HEK293 (cell line): Measurements from ENCODE around the gene PRG3.

ENCODE experiments used
- CTCF ChIA-PET: fragments of 350-600 bp; formaldehyde crosslinking; extraction: SDS; loops from one replicate; lab custom pipeline; 2021; ENCODE audit warnings: antibody characterized with exemption; lab: Yijun Ruan, JAX
- POLR2A ChIA-PET: fragments of 300-600 bp; formaldehyde crosslinking; extraction: SDS; loops from one replicate; lab custom pipeline; 2020; ENCODE audit warnings: antibody characterized with exemption, inconsistent platforms; lab: Yijun Ruan, JAX
- H3K27ac ChIP-seq: fragments of 200-500 bp; sonication (Bioruptor generic); 2 replicates; pipeline ENCODE4 v1.5.1; 2014; ENCODE audit warnings: low read depth, low read length, control low read depth, inconsistent platforms; ENCODE audit errors: extremely low read depth
- H3K36me3 ChIP-seq, 2 experiments: fragments of 200-500 bp in 1 of 2; sonication (Bioruptor generic) in 1 of 2; 1 replicate in 1 of 2; 2 replicates in 1 of 2; pipeline ENCODE4 v1.5.1; 2014 to 2017; ENCODE audit warnings: inconsistent platforms in 2 of 2, low read length in 2 of 2; ENCODE audit not compliant: control insufficient read depth in 2 of 2, insufficient read depth in 1 of 2
- H3K4me1 ChIP-seq: fragments of 200-500 bp; sonication (Bioruptor generic); 2 replicates; pipeline ENCODE4 v1.5.1; 2014; ENCODE audit warnings: mild to moderate bottlenecking, low read length, inconsistent platforms; ENCODE audit not compliant: control insufficient read depth, insufficient read depth
- H3K4me3 ChIP-seq: 2 replicates; pipeline ENCODE4 v1.5.1; 2011; ENCODE audit warnings: low read depth, mild to moderate bottlenecking, control low read depth, low read length, moderate library complexity
- H3K9me3 ChIP-seq: fragments of 200-500 bp; sonication (Bioruptor generic); 2 replicates; pipeline ENCODE4 v1.5.1; 2014; ENCODE audit warnings: low read depth, low read length, inconsistent platforms; ENCODE audit not compliant: control insufficient read depth, insufficient read depth
- ATF2 ChIP-seq: fragments of 450-650 bp; formaldehyde crosslinking; IDR thresholded peaks from 2 replicates; pipeline ENCODE4 v1.5.1; 2016; ENCODE audit warnings: missing biosample characterization, missing genetic modification characterization, low read depth
- BCL11A ChIP-seq: fragments of 450-650 bp; formaldehyde crosslinking; IDR thresholded peaks from 2 replicates; pipeline ENCODE4 v1.5.1; 2016; ENCODE audit warnings: low read depth, missing biosample characterization, missing genetic modification characterization
- HIC1 ChIP-seq: fragments of 450-650 bp; formaldehyde crosslinking; IDR thresholded peaks from 2 replicates; pipeline ENCODE4 v1.5.1; 2016; ENCODE audit warnings: missing biosample characterization, missing genetic modification characterization
- INSM2 ChIP-seq: fragments of 450-650 bp; formaldehyde crosslinking; IDR thresholded peaks from 2 replicates; pipeline ENCODE4 v1.5.1; 2016; ENCODE audit warnings: missing biosample characterization, missing genetic modification characterization
- PATZ1 ChIP-seq: fragments of 450-650 bp; formaldehyde crosslinking; IDR thresholded peaks from 2 replicates; pipeline ENCODE4 v1.5.1; 2016; ENCODE audit warnings: missing biosample characterization, missing genetic modification characterization
- YY2 ChIP-seq: fragments of 450-650 bp; formaldehyde crosslinking; IDR thresholded peaks from 2 replicates; pipeline ENCODE4 v1.5.1; 2016; ENCODE audit warnings: missing biosample characterization, missing genetic modification characterization
- ZBTB11 ChIP-seq: fragments of 450-650 bp; formaldehyde crosslinking; conservative IDR thresholded peaks from 2 replicates; pipeline ENCODE4 v1.5.1; 2016; ENCODE audit warnings: low read depth, missing biosample characterization, missing genetic modification characterization
- ZBTB26 ChIP-seq: fragments of 450-650 bp; formaldehyde crosslinking; optimal IDR thresholded peaks from 2 replicates; pipeline ENCODE3; 2016; ENCODE audit warnings: missing biosample characterization, mild to moderate bottlenecking, missing genetic modification characterization
- ZNF174 ChIP-seq: fragments of 450-650 bp; formaldehyde crosslinking; IDR thresholded peaks from 2 replicates; pipeline ENCODE4 v1.5.0; 2017; ENCODE audit warnings: missing biosample characterization, mild to moderate bottlenecking, missing genetic modification characterization
- ZNF223 ChIP-seq: fragments of 450-650 bp; formaldehyde crosslinking; IDR thresholded peaks from 2 replicates; pipeline ENCODE4 v1.5.1; 2016; ENCODE audit warnings: missing biosample characterization, missing genetic modification characterization
- ZNF366 ChIP-seq: fragments of 450-650 bp; formaldehyde crosslinking; conservative IDR thresholded peaks from 2 replicates; pipeline ENCODE4 v1.5.1; 2016; ENCODE audit warnings: missing biosample characterization, missing genetic modification characterization
- ZNF488 ChIP-seq: fragments of 450-650 bp; formaldehyde crosslinking; IDR thresholded peaks from 2 replicates; pipeline ENCODE4 v1.5.1; 2016; ENCODE audit warnings: missing biosample characterization, missing genetic modification characterization

Gene PRG3

GRCh38 chr11:57348052-57348451, 32.9 kb downstream of the PRG3 start:
- TF ChIP-seq PATZ1 (tag by site-specific recombination): no peak
- no peak for TF ChIP-seq HIC1
- TF ChIP-seq ZBTB11 (tag by site-specific recombination): no peak
- TF ChIP-seq YY2 (tag by site-specific recombination): no peak
- TF ChIP-seq ZBTB26 (tag by site-specific recombination): no peak
- TF ChIP-seq ZNF366 (tag by site-specific recombination): no peak
- TF ChIP-seq ATF2 (tag by site-specific recombination): no peak
- no peak for TF ChIP-seq ZNF223 (tag by site-specific recombination)
- TF ChIP-seq ZNF488 (tag by site-specific recombination): no peak
- no peak for TF ChIP-seq ZNF174 (tag by site-specific recombination)
- TF ChIP-seq BCL11A (tag by site-specific recombination): no peak
- no peak for TF ChIP-seq INSM2
- no peak overlapping the region for H3K27ac ChIP-seq
- H3K4me1 ChIP-seq: no peaks in the 10 kb centered on the region
- no peaks in the 10 kb centered on the region for H3K9me3 ChIP-seq
- ChIA-PET POLR2A (no interaction called here), CTCF (interaction anchor here (0.6 to 2.5 kb wide), 6 partner anchors 8 to 1176 kb away, joined by 3 to 20 read pairs (median 4); partner anchors contain the start of gene RTN4RL2)
- no peak overlapping the region for H3K4me3 ChIP-seq
- no peaks in the 10 kb centered on the region for H3K36me3 ChIP-seq
